Activated T-cell treated with anti-CD3 and anti-CD28 coated beads, Interleukin-2, amount 50 U/mL, for 1 hour (primary cell): ENCODE measurements around the gene GATAD2B.
A peak's percentile ranks its signal among the peaks of the same experiment; 100 is the strongest.
"Not testable (repeated sequence)": the region's sequence is repeated elsewhere in the genome, so short reads cannot be mapped to it uniquely, and the experiment has no call there.

ENCODE experiments used
- DNase-seq: peaks from one replicate; pipeline ENCODE4 v3.0.0-alpha.2; 2020

GATAD2B gene

GRCh38 chr1:153929426-153929825 is 6.7 kb upstream of the GATAD2B start:
- DNase-seq = no peak

DNA sequence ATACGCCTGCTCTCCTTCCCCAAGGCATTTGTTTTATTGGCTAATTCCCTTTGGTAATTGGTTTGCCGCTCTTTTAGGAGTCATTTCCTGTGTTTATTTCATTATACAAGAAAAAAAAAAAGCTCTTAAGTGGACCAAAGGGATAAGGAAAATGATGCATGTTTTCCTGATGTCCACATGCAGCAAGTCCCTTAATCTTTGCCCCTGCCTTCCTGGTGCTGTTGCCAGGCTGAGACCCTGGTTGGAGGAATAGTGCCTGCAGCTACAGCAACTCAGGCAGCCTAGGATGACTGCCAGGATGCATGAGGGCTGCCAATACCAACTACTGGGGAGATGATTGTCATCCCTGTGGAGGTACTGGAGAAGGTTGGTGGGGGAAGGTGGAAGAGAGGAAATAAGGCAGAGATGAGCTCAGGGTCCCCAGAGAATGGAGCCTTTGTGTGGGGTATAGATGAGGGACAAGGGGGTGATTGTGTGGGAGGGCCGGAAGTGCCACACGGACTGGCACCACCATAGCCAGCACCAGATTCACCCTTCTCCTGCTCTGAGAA is 6.1 kb upstream of the GATAD2B start:
- DNase-seq = no peak

GRCh38 chr1:153928245-153928644 is 5.5 kb upstream of the GATAD2B start:
- no peak for DNase-seq

DNA sequence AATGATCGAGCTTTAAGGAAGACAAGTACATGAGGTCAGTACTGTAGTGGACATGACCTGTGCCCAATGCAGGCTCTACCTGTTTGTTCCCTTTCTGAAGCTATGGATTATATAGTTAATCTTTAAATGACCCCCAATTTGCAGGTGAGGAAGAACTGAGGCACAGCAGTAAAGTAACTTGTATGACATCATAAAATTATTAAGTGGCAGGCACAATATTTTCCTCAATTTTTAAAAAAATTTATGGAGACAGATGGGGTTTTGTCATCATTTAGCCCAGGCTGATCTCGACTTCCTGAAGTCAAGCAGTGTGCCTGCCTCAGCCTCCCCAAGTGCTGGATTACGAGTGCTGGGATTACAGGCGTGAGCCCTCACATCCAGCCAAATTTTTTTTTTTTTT is 3.6 kb upstream of the GATAD2B start:
- no peak for DNase-seq

GRCh38 chr1:153922076-153922971 is 448 bp downstream of the GATAD2B start:
- DNase-seq = no peak

DNA sequence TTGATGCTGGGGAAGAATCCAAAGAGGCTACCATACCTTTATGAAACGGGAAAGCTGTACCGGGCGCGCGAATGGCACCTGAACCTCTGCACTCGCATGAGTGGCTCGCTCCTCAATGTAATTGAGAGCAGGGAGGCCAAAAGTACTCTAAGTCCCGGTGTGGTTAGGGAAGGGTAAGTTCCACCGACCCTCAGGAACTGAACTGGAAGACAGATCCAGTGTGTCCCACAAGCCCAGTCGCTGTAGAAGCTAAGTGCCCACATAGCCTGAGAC is 1.0 kb downstream of the GATAD2B start:
- peak; percentile 29 for DNase-seq

GRCh38 chr1:153921080-153921802 is 1.5 kb downstream of the GATAD2B start:
- DNase-seq = no peak

- peak; percentile 23 for DNase-seq
Observed at GRCh38 chr1:153919876-153920852, 2.6 kb downstream of the GATAD2B start.

DNA sequence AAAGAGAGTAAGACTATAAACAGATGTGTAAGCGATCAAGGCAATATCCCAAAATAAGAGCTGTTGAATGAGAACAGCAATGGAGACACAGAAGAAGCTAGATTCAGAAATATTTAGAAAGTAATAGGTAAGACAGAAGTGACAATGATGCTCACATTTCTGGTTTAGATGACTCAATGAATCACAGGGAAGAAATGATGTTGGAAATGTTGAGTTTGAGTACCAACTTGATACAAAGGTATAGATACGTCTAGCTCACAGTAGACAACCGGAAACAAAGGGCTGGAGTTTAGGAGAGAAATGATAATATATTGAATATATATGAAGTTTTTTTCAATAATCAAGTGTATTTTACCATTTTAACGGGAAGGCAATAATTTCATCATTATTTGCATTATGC is 6.5 kb downstream of the GATAD2B start:
- DNase-seq = no peak

DNA sequence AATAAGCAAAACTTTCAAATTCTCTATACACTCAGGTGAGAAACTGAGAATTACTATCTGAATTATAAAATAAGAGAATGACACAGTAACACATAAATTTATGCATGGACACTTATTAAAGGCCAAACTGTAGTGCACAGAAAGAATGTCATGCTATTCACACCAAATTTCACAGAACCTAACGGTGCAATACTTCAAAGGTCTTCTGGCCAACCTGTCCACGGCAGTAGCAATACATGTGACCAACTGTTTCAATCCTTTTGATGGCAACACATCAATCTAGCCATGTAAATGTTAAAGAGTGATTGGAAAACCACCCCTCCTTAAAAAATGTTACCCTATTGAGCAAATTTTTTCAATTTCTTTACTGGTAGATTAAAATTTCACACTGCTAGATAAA is 10.4 kb downstream of the GATAD2B start:
- no peak for DNase-seq

DNA sequence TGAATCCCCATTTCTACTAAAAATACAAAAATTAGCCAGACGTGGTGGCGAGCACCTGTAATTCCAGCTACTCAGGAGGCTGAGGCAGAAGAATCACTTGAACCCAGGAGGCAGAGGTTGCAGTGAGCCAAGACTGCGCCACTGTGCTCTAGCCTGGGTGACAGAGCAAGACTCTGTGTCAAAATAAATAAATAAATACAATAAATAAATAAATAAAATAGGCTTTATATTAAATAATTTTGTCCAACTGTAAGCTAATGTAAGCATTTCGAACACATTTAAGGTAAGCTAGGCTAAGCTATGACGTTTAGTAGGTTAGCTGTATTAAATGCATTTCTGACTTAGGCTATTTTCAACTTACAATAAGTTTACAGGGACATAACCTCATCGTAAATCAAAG is 12.2 kb downstream of the GATAD2B start:
- DNase-seq = peak; percentile 10

GRCh38 chr1:153908071-153908470 is 14.7 kb downstream of the GATAD2B start:
- no peak for DNase-seq

DNA sequence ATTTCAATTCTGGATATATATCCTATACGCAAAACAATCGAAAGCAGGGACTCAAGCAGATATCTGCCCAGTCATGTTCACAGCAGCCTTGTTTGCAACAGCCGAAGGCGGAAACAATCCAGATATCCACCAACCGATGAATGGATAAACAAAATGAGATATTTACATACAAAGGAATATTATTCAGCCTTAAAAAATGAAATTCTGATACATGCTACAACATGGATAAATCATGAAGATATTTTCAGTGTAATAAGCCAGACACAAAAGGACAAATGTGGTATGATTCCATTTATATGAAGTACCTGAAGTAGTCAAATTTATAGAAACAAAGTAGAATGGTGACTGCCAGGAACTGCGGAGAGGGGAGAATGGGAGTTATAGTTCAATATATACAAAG is 15.6 kb downstream of the GATAD2B start:
- no peak for DNase-seq

- DNase-seq = no peak
Observed at GRCh38 chr1:153906396-153906795, 16.4 kb downstream of the GATAD2B start.

DNA sequence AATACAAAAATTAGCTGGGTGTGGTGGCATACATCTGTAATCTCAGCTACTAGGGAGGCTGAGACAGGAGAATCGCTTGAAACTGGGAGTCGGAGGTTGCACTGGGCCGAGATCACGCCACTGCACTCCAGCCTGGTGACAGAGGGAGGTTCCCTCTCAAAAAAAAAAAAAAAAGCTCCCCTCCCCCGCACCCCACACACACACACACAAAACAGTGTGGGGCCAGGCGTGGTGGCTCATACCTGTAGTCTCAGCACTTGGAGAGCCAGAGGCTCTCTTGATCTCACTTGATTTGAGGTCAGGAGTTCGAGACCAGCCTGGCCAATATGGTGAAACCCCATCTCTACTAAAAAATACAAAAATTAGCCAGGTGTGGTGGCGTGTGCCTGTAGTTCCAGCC is 16.9 kb downstream of the GATAD2B start:
- DNase-seq = not testable (repeated sequence)

GRCh38 chr1:153903841-153904455 is 18.8 kb downstream of the GATAD2B start:
- peak; percentile 11 for DNase-seq

DNA sequence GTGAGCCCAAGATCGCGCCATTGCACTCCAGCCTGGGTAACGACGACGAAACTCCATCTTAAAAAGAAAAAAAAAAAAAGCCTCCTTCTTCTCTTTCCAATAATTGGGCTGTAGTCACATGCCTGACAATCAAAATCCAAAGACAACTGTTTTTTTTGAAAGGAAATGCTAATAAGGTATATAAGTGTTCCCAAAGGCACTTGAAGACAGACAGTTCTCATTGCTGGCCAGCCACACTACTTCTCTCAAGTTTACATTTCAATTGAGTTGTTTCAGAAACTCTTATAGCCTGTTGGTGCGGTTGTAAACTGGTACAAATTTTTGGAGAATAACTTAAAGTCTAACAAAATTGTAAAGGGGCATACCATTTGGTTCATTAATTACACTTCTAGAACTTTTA is 23.3 kb downstream of the GATAD2B start:
- DNase-seq = no peak

DNA sequence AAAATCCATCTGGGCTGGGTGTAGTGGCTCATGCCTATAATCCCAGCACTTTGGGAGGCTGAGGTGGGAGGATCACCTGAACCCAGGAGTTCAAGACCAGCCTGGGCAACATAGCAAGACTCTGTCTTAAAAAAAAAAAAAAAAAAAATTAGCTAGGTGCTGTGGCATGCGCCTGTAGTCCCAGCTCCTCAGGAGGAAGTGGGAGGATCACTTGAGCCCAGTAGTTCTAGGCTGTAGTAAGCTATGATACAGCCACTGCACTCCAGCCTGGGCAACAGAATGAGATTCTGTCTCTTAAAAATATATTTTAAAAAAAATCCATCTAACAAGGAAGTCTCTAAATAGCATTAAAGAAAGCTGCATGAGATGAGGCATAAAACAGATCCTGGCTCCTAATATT is 26.9 kb downstream of the GATAD2B start:
- DNase-seq = not testable (repeated sequence)

DNA sequence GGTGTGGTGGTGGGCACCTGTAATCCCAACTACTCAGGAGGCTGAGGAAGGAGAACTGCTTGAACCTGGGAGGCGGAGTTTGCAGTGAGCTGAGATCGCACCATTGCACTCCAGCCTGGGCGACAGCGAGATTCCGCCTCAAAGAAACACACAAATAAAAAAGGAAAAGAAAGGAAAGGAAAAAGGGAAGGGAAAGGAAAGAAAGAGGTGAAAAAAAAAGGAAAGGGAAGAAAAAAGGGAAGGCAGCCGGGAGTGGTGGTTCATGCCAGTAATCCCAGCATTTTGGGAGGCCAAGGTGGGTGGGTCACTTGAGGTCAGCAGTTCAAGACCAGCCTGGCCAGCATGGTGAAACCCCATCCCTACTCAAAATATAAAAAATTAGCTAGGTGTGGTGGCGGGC is 31.7 kb downstream of the GATAD2B start:
- not testable (repeated sequence) for DNase-seq

GRCh38 chr1:153888533-153888932 is 34.2 kb downstream of the GATAD2B start:
- no peak for DNase-seq

DNA sequence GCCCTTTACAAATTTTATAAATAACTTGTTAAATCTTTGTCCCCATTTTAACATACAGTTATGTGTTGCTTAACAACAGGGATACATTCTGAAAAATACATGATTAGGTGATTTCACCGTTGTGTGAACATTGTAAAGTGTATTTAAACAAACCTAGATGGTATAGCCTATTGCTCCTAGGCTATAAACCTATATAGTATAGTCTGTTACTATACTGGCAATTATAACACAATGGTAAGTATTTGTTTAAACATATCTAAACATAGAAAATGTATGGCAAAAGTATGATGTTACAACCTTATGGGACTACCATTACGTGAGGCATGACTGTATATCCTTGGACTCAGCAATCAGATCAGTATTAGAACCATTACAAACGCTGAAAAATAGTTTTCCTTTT is 36.6 kb downstream of the GATAD2B start:
- DNase-seq = no peak

DNA sequence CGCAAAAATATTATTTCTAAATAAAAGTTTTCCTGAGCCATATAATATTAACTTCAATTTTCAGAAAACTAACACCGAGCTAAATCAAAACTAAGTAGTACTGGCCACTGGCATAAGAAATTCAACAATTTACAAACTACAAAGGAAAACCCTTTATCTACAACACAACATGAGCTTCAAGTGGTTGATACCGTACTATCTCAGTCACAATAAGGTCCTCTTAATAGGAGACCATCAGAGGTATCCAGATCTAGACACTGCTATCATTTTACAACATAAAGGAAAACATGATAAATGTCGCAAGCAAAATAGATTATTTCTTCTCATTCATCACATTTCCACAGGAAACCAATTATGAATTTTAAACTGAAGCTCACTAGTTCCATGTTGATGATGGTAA is 39.5 kb downstream of the GATAD2B start:
- DNase-seq = no peak
